GM23338 (cell line): Measurements from ENCODE around the gene PRSS57. TPM values are rescaled to one million over a fixed set of nuclear protein-coding genes. Genes with fewer than 3 reads are reported as not detected.

ENCODE experiments used
- ATAC-seq: fragments of 200-7000 bp; cut with Tn5 transposase; 3 replicates; pipeline ENCODE4 v1.9.1; 2020
- DNase-seq: peaks from one replicate; pipeline ENCODE4 v3.0.0-alpha.2; 2015; ENCODE audit warnings: low spot score
- H2AFZ ChIP-seq: fragments of 200-600 bp; sonication (generic); 2 replicates; pipeline ENCODE4 v1.8.0; 2016; ENCODE audit warnings: antibody characterized with exemption, mild to moderate bottlenecking, moderate library complexity
- H3F3A ChIP-seq: fragments of 200-600 bp; sonication (generic); replicated peaks from 2 replicates; pipeline ENCODE4 v1.8.0; 2017; ENCODE audit warnings: antibody characterized with exemption, mixed run types, low read depth
- H3K27ac ChIP-seq: fragments of 200-600 bp; sonication (generic); 2 replicates; pipeline ENCODE4 v1.6.1; 2016; ENCODE audit warnings: low read depth
- H3K27me3 ChIP-seq: fragments of 200-600 bp; sonication (generic); 2 replicates; pipeline ENCODE4 v1.8.0; 2016; ENCODE audit warnings: mild to moderate bottlenecking, mixed run types, moderate library complexity; ENCODE audit not compliant: insufficient read depth
- H3K36me3 ChIP-seq: fragments of 200-600 bp; sonication (generic); 2 replicates; pipeline ENCODE4 v1.8.0; 2016; ENCODE audit warnings: mild to moderate bottlenecking; ENCODE audit not compliant: insufficient read depth
- H3K4me1 ChIP-seq: fragments of 200-600 bp; sonication (generic); 2 replicates; pipeline ENCODE4 v1.8.0; 2016; ENCODE audit warnings: mild to moderate bottlenecking, moderate library complexity; ENCODE audit not compliant: insufficient read depth
- H3K4me2 ChIP-seq: fragments of 200-600 bp; sonication (generic); 2 replicates; pipeline ENCODE4 v1.7.1; 2017; ENCODE audit warnings: mixed run types
- H3K4me3 ChIP-seq: fragments of 200-600 bp; sonication (generic); 2 replicates; pipeline ENCODE4 v1.6.1; 2016; ENCODE audit warnings: mixed run types
- H3K79me2 ChIP-seq: fragments of 200-600 bp; sonication (generic); replicated peaks from 2 replicates; pipeline ENCODE4 v1.8.0; 2017; ENCODE audit warnings: mild to moderate bottlenecking; ENCODE audit not compliant: insufficient read depth
- H3K9me2 ChIP-seq: fragments of 200-600 bp; sonication (generic); 2 replicates; pipeline ENCODE4 v1.8.0; 2017; ENCODE audit not compliant: insufficient read depth
- H4K20me1 ChIP-seq: fragments of 200-600 bp; sonication (generic); replicated peaks from 2 replicates; pipeline ENCODE4 v1.8.0; 2017; ENCODE audit warnings: mild to moderate bottlenecking; ENCODE audit not compliant: insufficient read depth
- H3K27ac Mint-ChIP-seq: 2 replicates; pipeline ENCODE4 v1.8.0; 2020; ENCODE audit warnings: inconsistent platforms, mild to moderate bottlenecking, moderate library complexity, mixed read lengths
- H3K27me3 Mint-ChIP-seq: 3 replicates; pipeline ENCODE4 v1.8.0; 2022; ENCODE audit warnings: low read depth, mild to moderate bottlenecking, moderate library complexity, mixed read lengths, inconsistent platforms; ENCODE audit not compliant: insufficient read depth, poor library complexity
- H3K36me3 Mint-ChIP-seq: 3 replicates; pipeline ENCODE4 v1.8.0; 2021; ENCODE audit warnings: low read depth, mild to moderate bottlenecking, inconsistent platforms, moderate library complexity, mixed read lengths
- H3K4me1 Mint-ChIP-seq: 3 replicates; pipeline ENCODE4 v1.8.0; 2020; ENCODE audit warnings: mild to moderate bottlenecking, inconsistent platforms, mixed read lengths
- H3K4me3 Mint-ChIP-seq: 3 replicates; pipeline ENCODE4 v1.8.0; 2021; ENCODE audit warnings: moderate library complexity, mild to moderate bottlenecking, inconsistent platforms, mixed read lengths
- H3K9me3 Mint-ChIP-seq: 3 replicates; pipeline ENCODE4 v1.8.0; 2020; ENCODE audit warnings: moderate library complexity, mild to moderate bottlenecking, inconsistent platforms, mixed read lengths
- CREB1 ChIP-seq: fragments of 250-450 bp; sonication (Bioruptor Pico); IDR thresholded peaks from 2 replicates; pipeline ENCODE4 v1.5.0; 2020; ENCODE audit warnings: low read depth, mild to moderate bottlenecking, moderate library complexity
- ETS1 ChIP-seq: IDR thresholded peaks from 2 replicates; pipeline ENCODE4 v1.6.1; 2016; ENCODE audit warnings: antibody characterized with exemption
- EZH2 ChIP-seq: fragments of 200-600 bp; sonication (generic); IDR thresholded peaks from one replicate; pipeline ENCODE4 v1.8.0; 2017; ENCODE audit warnings: antibody characterized with exemption, mild to moderate bottlenecking, low read depth; ENCODE audit not compliant: unreplicated experiment
- JUNB ChIP-seq: IDR thresholded peaks from one replicate; pipeline ENCODE4 v1.6.1; 2016; ENCODE audit warnings: antibody characterized with exemption; ENCODE audit not compliant: unreplicated experiment
- NANOG ChIP-seq: IDR thresholded peaks from 2 replicates; pipeline ENCODE4 v1.6.1; 2016; ENCODE audit warnings: antibody characterized with exemption, borderline replicate concordance
- POLR2AphosphoS5 ChIP-seq: IDR thresholded peaks from 2 replicates; pipeline ENCODE4 v1.6.1; 2016; ENCODE audit warnings: antibody characterized with exemption, low read depth
- STAT1 ChIP-seq: IDR thresholded peaks from one replicate; pipeline ENCODE4 v1.6.1; 2016; ENCODE audit warnings: antibody characterized with exemption; ENCODE audit not compliant: unreplicated experiment
- polyA plus RNA-seq: library from polyadenylated mRNA; unstranded; fragments of >200 nt; fragmentation: Nextera tagmentation; extraction: Ambion mirVana; gene quantifications from 2 replicates; pipeline ENCODE4 v1.2.1, GENCODE V29; 2016
- total RNA-seq: library from RNA; depleted of rRNA; stranded (reverse); fragments of >200 nt; shearing (Covaris generic); gene quantifications from 2 replicates; pipeline ENCODE4 v1.2.3, GENCODE V29; 2014
- TF ChIP-seq, protein P1 (sequence below), 2 experiments: fragments of 200-600 bp in 1 of 2; sonication (generic) in 1 of 2; conservative IDR thresholded peaks; 2 replicates each; pipeline versions ENCODE4 v1.5.1 to v1.6.1; 2016 to 2017; ENCODE audit warnings: antibody characterized with exemption in 2 of 2, low read depth in 2 of 2, mild to moderate bottlenecking in 2 of 2, moderate library complexity in 1 of 2

PRSS57 gene
- total and polyA plus RNA-seq, 2 experiments from 2014 or later = 0.34 TPM; not detected in 1

GRCh38 chr19:718251-718951, 23.1 kb upstream of the PRSS57 start:
- Histone ChIP-seq H3K36me3 (no peaks in the 10 kb centered on the region), H3K79me2 (no peaks in the 10 kb centered on the region), H3K27me3 (peaks cover 7% of the 10 kb centered on the region; the same call in 1 of the 2 replicates), H3K4me3 (no peak overlapping the region; the same call in 1 of the 2 replicates), H4K20me1 (no peaks in the 10 kb centered on the region), H3F3A (no peaks in the 10 kb centered on the region), H2AFZ (no peak overlapping the region), H3K4me2 (peak overlapping the region; percentile 72; the same call in 1 of the 2 replicates), H3K4me1 (peaks cover 5% of the 10 kb centered on the region; the same call in 1 of the 2 replicates), H3K9me2 (no peaks in the 10 kb centered on the region), H3K27ac (no peak overlapping the region)
- Mint-ChIP-seq H3K36me3 (peaks cover 4% of the 10 kb centered on the region; the same call in 1 of the 3 replicates), H3K4me1 (peaks cover 7% of the 10 kb centered on the region; the same call in 1 of the 3 replicates), H3K27me3 (peaks cover 11% of the 10 kb centered on the region), H3K27ac (peak overlapping the region; percentile 70; the same call in 1 of the 2 replicates), H3K4me3 (no peak overlapping the region), H3K9me3 (peaks cover 10% of the 10 kb centered on the region; the same call in 2 of the 3 replicates)
- peak; percentile 52 for DNase-seq
- peak; percentile 34 for ATAC-seq
- no peak for TF ChIP-seq CREB1 (CRISPR knock-in tag)
- TF ChIP-seq EZH2 = no peak
- no peak for TF ChIP-seq STAT1
- no peak for TF ChIP-seq ETS1
- TF ChIP-seq, protein P1, sequence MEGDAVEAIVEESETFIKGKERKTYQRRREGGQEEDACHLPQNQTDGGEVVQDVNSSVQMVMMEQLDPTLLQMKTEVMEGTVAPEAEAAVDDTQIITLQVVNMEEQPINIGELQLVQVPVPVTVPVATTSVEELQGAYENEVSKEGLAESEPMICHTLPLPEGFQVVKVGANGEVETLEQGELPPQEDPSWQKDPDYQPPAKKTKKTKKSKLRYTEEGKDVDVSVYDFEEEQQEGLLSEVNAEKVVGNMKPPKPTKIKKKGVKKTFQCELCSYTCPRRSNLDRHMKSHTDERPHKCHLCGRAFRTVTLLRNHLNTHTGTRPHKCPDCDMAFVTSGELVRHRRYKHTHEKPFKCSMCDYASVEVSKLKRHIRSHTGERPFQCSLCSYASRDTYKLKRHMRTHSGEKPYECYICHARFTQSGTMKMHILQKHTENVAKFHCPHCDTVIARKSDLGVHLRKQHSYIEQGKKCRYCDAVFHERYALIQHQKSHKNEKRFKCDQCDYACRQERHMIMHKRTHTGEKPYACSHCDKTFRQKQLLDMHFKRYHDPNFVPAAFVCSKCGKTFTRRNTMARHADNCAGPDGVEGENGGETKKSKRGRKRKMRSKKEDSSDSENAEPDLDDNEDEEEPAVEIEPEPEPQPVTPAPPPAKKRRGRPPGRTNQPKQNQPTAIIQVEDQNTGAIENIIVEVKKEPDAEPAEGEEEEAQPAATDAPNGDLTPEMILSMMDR (conservative IDR thresholded peaks at IDR 0.05; ENCODE audit: low read depth in 2 of 2) = no peak

DNA sequence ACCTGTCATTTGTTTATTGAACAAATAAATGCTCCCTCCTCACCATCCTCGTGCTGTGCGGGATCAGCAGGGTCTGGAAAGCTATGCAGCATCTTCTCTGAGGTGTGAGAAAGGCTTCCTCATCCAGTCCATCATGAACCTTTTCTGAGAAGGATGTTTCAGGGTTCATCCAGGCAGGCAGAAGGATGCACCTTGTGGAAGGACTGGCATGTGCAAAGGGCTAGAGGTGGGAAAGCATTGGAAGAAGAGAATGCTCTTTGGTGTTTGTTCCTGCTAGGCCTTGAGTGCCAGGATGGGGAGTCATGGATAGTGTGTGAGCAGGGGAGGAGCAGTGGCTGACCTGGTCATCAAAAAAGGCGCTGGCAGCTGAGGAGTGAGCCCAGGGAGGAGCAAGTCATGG, 20.1 kb upstream of the PRSS57 start:
- Mint-ChIP-seq H3K4me1 (peaks cover 15% of the 10 kb centered on the region), H3K27me3 (peaks cover 14% of the 10 kb centered on the region), H3K27ac (no peak overlapping the region), H3K36me3 (peaks cover 4% of the 10 kb centered on the region; the same call in 1 of the 3 replicates), H3K4me3 (no peak overlapping the region), H3K9me3 (peaks cover 10% of the 10 kb centered on the region; the same call in 2 of the 3 replicates)
- Histone ChIP-seq H3K9me2 (no peaks in the 10 kb centered on the region), H3K4me1 (peaks cover 13% of the 10 kb centered on the region; the same call in 1 of the 2 replicates), H4K20me1 (0 out of 2 replicates have a peak, but pooled peaks cover 6% of the 10 kb centered on the region), H3K36me3 (no peaks in the 10 kb centered on the region), H3K27ac (no peak overlapping the region), H3K27me3 (peaks cover 4% of the 10 kb centered on the region; the same call in 1 of the 2 replicates), H3K4me3 (no peak overlapping the region), H3K79me2 (no peaks in the 10 kb centered on the region), H3K4me2 (no peak overlapping the region), H2AFZ (no peak overlapping the region), H3F3A (0 out of 2 replicates have a peak, but pooled peaks cover 10% of the 10 kb centered on the region)
- no peak for ATAC-seq
- no peak for DNase-seq
- TF ChIP-seq POLR2AphosphoS5 = no peak
- TF ChIP-seq CREB1 (CRISPR knock-in tag) = no peak
- no peak for TF ChIP-seq NANOG
- no peak for TF ChIP-seq JUNB
